ENCODE measurements around the gene RNU11.
"Not testable (repeated sequence)": the region's sequence is repeated elsewhere in the genome, so short reads cannot be mapped to it uniquely, and the experiment has no call there.

Gene RNU11

GRCh38 chr1:28663871-28664470, 15.6 kb downstream of the RNU11 start:
- DNase-seq (ENCODE audit: low spot score), result no peak

GRCh38 chr1:28666806-28667205, 18.4 kb downstream of the RNU11 start:
- no peak for DNase-seq (ENCODE audit: low spot score)

- peak; percentile 91 for DNase-seq (ENCODE audit: low spot score)
Observed at GRCh38 chr1:28668191-28668955, 20.0 kb downstream of the RNU11 start, which contains the start of gene GMEB1. Gene GMEB1 (plus strand): TSS chr1:28668784. CDS start chr1:28683613, 14,829 bp downstream.

GRCh38 chr1:28668956-28669723, 20.7 kb downstream of the RNU11 start:
- DNase-seq (ENCODE audit: low spot score), result peak; percentile 84

- DNase-seq (ENCODE audit: low spot score), result no peak
Observed at GRCh38 chr1:28671254-28671780, 22.9 kb downstream of the RNU11 start.

GRCh38 chr1:28672971-28673370, 24.6 kb downstream of the RNU11 start:
- not testable (repeated sequence) for DNase-seq (ENCODE audit: low spot score)

- DNase-seq (ENCODE audit: low spot score), result no peak
Observed at GRCh38 chr1:28675924-28676257, 27.5 kb downstream of the RNU11 start.

- no peak for DNase-seq (ENCODE audit: low spot score)
Observed at GRCh38 chr1:28680151-28680550, 31.8 kb downstream of the RNU11 start.

- no peak for DNase-seq (ENCODE audit: low spot score)
Observed at GRCh38 chr1:28682840-28683239, 34.4 kb downstream of the RNU11 start.

- no peak for DNase-seq (ENCODE audit: low spot score)
Observed at GRCh38 chr1:28684937-28685336, 36.5 kb downstream of the RNU11 start.

GRCh38 chr1:28691627-28692026, 43.2 kb downstream of the RNU11 start:
- not testable (repeated sequence) for DNase-seq (ENCODE audit: low spot score)

All from left forelimb (tissue), 1 donor.